Forelimb muscle (tissue), 1 donor: ENCODE data around the gene FAM131C. TPM values are rescaled to one million over a fixed set of nuclear protein-coding genes. Genes with fewer than 3 reads are reported as not detected.
A peak's percentile ranks its signal among the peaks of the same experiment; 100 is the strongest.
"Not testable (repeated sequence)": the region's sequence is repeated elsewhere in the genome, so short reads cannot be mapped to it uniquely, and the experiment has no call there.

ENCODE experiments used
- DNase-seq: peaks from one replicate; pipeline ENCODE4 v3.0.0-alpha.2; 2013; ENCODE audit warnings: low read depth
- polyA plus RNA-seq: library from polyadenylated mRNA; unstranded; fragments of 120-200 nt; gene quantifications from one replicate; pipeline ENCODE4 v1.2.1, GENCODE V29; 2013; ENCODE audit not compliant: insufficient read length

Gene FAM131C
- polyA plus RNA-seq: 0.14 TPM

- DNase-seq: no peak
These were observed at the start of gene FAM131C for GRCh38 chr1:16073490-16074119. FAM131C (minus strand) TSS chr1:16073651; CDS start chr1:16073442, 209 bp downstream.

GRCh38 chr1:16122916-16123315 is 49.5 kb upstream of the FAM131C start:
- no peak for DNase-seq

GRCh38 chr1:16122350-16122881 is 49.0 kb upstream of the FAM131C start:
- DNase-seq: no peak

GRCh38 chr1:16120940-16121410 is 47.5 kb upstream of the FAM131C start:
- no peak for DNase-seq

GRCh38 chr1:16120407-16120806 is 47.0 kb upstream of the FAM131C start:
- DNase-seq: no peak

GRCh38 chr1:16119926-16120325 is 46.5 kb upstream of the FAM131C start:
- DNase-seq: no peak

- no peak for DNase-seq
These were observed 46.1 kb upstream of the FAM131C start for GRCh38 chr1:16119504-16119903.

- DNase-seq: no peak
These were observed 45.3 kb upstream of the FAM131C start for GRCh38 chr1:16118706-16119105.

- DNase-seq: no peak
These were observed 44.5 kb upstream of the FAM131C start for GRCh38 chr1:16117936-16118335.

GRCh38 chr1:16117369-16117768 is 43.9 kb upstream of the FAM131C start:
- DNase-seq: no peak

- no peak for DNase-seq
These were observed 43.2 kb upstream of the FAM131C start for GRCh38 chr1:16116625-16117024.

- no peak for DNase-seq
These were observed 42.6 kb upstream of the FAM131C start for GRCh38 chr1:16116002-16116401.

- DNase-seq: no peak
These were observed 42.1 kb upstream of the FAM131C start for GRCh38 chr1:16115468-16115983.

GRCh38 chr1:16114527-16115467 is 41.3 kb upstream of the FAM131C start:
- no peak for DNase-seq

GRCh38 chr1:16112596-16113555 is 39.4 kb upstream of the FAM131C start:
- no peak for DNase-seq

GRCh38 chr1:16111771-16112595 is 38.5 kb upstream of the FAM131C start:
- peak; percentile 26 for DNase-seq

- no peak for DNase-seq
These were observed 37.4 kb upstream of the FAM131C start for GRCh38 chr1:16110884-16111283.

- DNase-seq: no peak
These were observed 37.0 kb upstream of the FAM131C start for GRCh38 chr1:16110456-16110855.

- no peak for DNase-seq
These were observed 36.1 kb upstream of the FAM131C start for GRCh38 chr1:16109571-16109970.

GRCh38 chr1:16107039-16107438 is 33.6 kb upstream of the FAM131C start:
- not testable (repeated sequence) for DNase-seq
